H54 (cell line): ENCODE data around the gene SLC34A3.

Source experiments
- DNase-seq: peaks from one replicate; pipeline ENCODE4 v3.0.0; 2011; ENCODE audit warnings: low spot score, mixed read lengths; ENCODE audit not compliant: insufficient read length
- FAIRE-seq: peaks from 3 replicates; lab custom pipeline; 2011; peaks lifted over from hg19 to GRCh38; lab: Jason Lieb, UNC
- POLR2A ChIP-seq: IDR thresholded peaks from 2 replicates; pipeline ENCODE4 v1.6.1; 2011; ENCODE audit warnings: low read depth, mild to moderate bottlenecking, low read length

SLC34A3 gene

GRCh38 chr9:137201205-137201868 is 29.4 kb upstream of the SLC34A3 start:
- TF ChIP-seq POLR2A, result no peak
- FAIRE-seq (no peak), DNase-seq (no peak)

- FAIRE-seq (no peak), DNase-seq (no peak)
- no peak for TF ChIP-seq POLR2A
Observed at GRCh38 chr9:137202966-137203365, 27.7 kb upstream of the SLC34A3 start.

GRCh38 chr9:137204731-137205125 is 26.0 kb upstream of the SLC34A3 start:
- DNase-seq, result no peak
- no peak for TF ChIP-seq POLR2A
- FAIRE-seq, result no peak

- DNase-seq, result peak; percentile 100
- FAIRE-seq, result no peak
- peak; percentile 87 for TF ChIP-seq POLR2A
Observed at GRCh38 chr9:137205126-137206069, 25.3 kb upstream of the SLC34A3 start, which contains the start of the genes NDOR1 and TMEM203. TSS of gene NDOR1 (plus strand) at chr9:137205700. CDS start at chr9:137205778, 78 bp downstream. TSS of gene TMEM203 (minus strand) at chr9:137205648. CDS start at chr9:137205414, 234 bp downstream.

- DNase-seq (no peak), FAIRE-seq (no peak)
- no peak for TF ChIP-seq POLR2A
Observed at GRCh38 chr9:137206602-137207001, 24.1 kb upstream of the SLC34A3 start.

- DNase-seq (no peak), FAIRE-seq (no peak)
- TF ChIP-seq POLR2A, result no peak
Observed at GRCh38 chr9:137211532-137211931, 19.2 kb upstream of the SLC34A3 start.

- DNase-seq (no peak), FAIRE-seq (no peak)
Observed at GRCh38 chr9:137212520-137212919, 18.2 kb upstream of the SLC34A3 start.

GRCh38 chr9:137213160-137214060 is 17.3 kb upstream of the SLC34A3 start:
- no peak for DNase-seq
- no peak for TF ChIP-seq POLR2A
- no peak for FAIRE-seq

More at GRCh38 chr9:137212520-137212919, 18.2 kb upstream of the SLC34A3 start:
- no peak for TF ChIP-seq POLR2A

GRCh38 chr9:137214620-137215019 is 16.1 kb upstream of the SLC34A3 start:
- TF ChIP-seq POLR2A, result no peak
- no peak for FAIRE-seq
- DNase-seq, result no peak

GRCh38 chr9:137215196-137215986 is 15.3 kb upstream of the SLC34A3 start:
- FAIRE-seq (no peak), DNase-seq (no peak)
- TF ChIP-seq POLR2A, result no peak

- no peak for TF ChIP-seq POLR2A
- no peak for FAIRE-seq
- no peak for DNase-seq
Observed at GRCh38 chr9:137216188-137216965, 14.3 kb upstream of the SLC34A3 start.

GRCh38 chr9:137217276-137218211 is 13.2 kb upstream of the SLC34A3 start:
- TF ChIP-seq POLR2A, result no peak
- DNase-seq (no peak), FAIRE-seq (no peak)
